GM10266 (cell line): Measurements from ENCODE around the gene CTNND1.
"Not testable (repeated sequence)": the region's sequence is repeated elsewhere in the genome, so short reads cannot be mapped to it uniquely, and the experiment has no call there.

Source experiments
- DNase-seq: peaks from one replicate; pipeline ENCODE4 v3.0.0; 2012; ENCODE audit errors: extremely low spot score
- CTCF ChIP-seq: IDR thresholded peaks from 2 replicates; pipeline ENCODE4 v1.5.1; 2012; ENCODE audit warnings: mild to moderate bottlenecking, low read depth; ENCODE audit not compliant: control insufficient read depth, insufficient read depth; ENCODE audit errors: missing control alignments

Gene CTNND1

GRCh38 chr11:57819252-57819979 is 57.8 kb downstream of the CTNND1 start:
- TF ChIP-seq CTCF: no peak
- DNase-seq: no peak

GRCh38 chr11:57823859-57824258 is 62.3 kb downstream of the CTNND1 start:
- no peak for TF ChIP-seq CTCF
- DNase-seq: no peak

- no peak for TF ChIP-seq CTCF
- DNase-seq: no peak
Observed at GRCh38 chr11:57834852-57835251, 73.2 kb downstream of the CTNND1 start.

- DNase-seq: not testable (repeated sequence)
Observed at GRCh38 chr11:57838609-57839008, 77.0 kb downstream of the CTNND1 start.

GRCh38 chr11:57842873-57843272 is 81.3 kb downstream of the CTNND1 start:
- TF ChIP-seq CTCF: no peak
- no peak for DNase-seq

- no peak for DNase-seq
- TF ChIP-seq CTCF: no peak
Observed at GRCh38 chr11:57867966-57868365, 106.4 kb downstream of the CTNND1 start.

GRCh38 chr11:57868491-57868890 is 106.9 kb downstream of the CTNND1 start:
- no peak for TF ChIP-seq CTCF
- no peak for DNase-seq
